ENCODE data around the gene BTBD10.

DNA sequence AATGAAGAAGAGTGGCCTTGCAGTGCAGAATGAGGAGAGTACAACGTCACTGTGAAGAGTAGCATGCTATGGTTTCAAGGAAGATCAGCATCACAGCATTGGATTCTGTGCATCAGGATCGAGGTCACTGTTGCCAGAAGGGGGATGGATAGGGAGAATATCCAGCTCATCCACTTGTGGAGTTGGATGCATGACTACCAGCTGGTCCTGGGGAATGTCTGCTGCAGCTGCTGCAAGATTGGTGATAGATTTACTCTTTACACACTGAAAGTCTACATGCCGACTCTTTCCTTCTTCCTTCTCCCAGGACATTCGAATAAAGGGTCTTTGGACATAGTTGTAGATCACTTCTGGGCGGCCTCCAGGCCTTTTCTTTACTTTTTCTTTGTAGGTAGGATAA lies 74.3 kb downstream of the BTBD10 start:
- no peak for TF ChIP-seq TAF1 (conservative IDR thresholded peaks at IDR 0.05)
- TF ChIP-seq, protein P1, sequence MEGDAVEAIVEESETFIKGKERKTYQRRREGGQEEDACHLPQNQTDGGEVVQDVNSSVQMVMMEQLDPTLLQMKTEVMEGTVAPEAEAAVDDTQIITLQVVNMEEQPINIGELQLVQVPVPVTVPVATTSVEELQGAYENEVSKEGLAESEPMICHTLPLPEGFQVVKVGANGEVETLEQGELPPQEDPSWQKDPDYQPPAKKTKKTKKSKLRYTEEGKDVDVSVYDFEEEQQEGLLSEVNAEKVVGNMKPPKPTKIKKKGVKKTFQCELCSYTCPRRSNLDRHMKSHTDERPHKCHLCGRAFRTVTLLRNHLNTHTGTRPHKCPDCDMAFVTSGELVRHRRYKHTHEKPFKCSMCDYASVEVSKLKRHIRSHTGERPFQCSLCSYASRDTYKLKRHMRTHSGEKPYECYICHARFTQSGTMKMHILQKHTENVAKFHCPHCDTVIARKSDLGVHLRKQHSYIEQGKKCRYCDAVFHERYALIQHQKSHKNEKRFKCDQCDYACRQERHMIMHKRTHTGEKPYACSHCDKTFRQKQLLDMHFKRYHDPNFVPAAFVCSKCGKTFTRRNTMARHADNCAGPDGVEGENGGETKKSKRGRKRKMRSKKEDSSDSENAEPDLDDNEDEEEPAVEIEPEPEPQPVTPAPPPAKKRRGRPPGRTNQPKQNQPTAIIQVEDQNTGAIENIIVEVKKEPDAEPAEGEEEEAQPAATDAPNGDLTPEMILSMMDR (IDR thresholded peaks at IDR 0.05; ENCODE audit: low read depth, low read length, missing input control) = no peak
- TF ChIP-seq RXRA (IDR thresholded peaks at IDR 0.05) = no peak
